GM12875 (cell line): ENCODE data around the gene ROPN1L.

Source experiments
- H3K4me3 ChIP-seq: one replicate; pipeline ENCODE4 v1.5.1; 2011; ENCODE audit warnings: low read depth, low read length, control low read depth
- TF ChIP-seq, protein P1 (sequence below): IDR thresholded peaks from 2 replicates; pipeline ENCODE4 v1.5.1; 2011; ENCODE audit warnings: low read depth, mild to moderate bottlenecking, control low read depth, inconsistent platforms, low read length, moderate library complexity, borderline replicate concordance; ENCODE audit not compliant: insufficient read depth

The ROPN1L gene

DNA sequence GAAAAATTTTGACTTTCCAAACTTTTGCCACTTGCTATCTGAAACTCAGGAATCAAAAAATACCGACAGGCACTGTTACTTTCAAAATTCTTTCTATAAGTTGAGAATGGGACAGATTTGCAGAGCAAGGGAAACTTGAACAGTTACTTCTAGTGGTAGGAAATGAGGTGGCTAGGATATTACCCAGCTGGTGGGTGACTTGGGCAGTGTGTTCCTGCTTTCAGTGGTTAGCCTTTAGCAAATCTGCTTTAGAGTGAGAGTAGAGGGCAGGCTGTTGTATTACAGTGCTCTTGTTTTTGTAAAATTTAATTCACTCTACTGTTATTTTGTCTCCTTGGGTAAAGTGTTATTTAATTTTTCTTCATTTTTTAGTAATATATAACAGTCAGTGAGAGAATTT lies 40.2 kb upstream of the ROPN1L start:
- no peak overlapping the region for H3K4me3 ChIP-seq
- TF ChIP-seq, protein P1, sequence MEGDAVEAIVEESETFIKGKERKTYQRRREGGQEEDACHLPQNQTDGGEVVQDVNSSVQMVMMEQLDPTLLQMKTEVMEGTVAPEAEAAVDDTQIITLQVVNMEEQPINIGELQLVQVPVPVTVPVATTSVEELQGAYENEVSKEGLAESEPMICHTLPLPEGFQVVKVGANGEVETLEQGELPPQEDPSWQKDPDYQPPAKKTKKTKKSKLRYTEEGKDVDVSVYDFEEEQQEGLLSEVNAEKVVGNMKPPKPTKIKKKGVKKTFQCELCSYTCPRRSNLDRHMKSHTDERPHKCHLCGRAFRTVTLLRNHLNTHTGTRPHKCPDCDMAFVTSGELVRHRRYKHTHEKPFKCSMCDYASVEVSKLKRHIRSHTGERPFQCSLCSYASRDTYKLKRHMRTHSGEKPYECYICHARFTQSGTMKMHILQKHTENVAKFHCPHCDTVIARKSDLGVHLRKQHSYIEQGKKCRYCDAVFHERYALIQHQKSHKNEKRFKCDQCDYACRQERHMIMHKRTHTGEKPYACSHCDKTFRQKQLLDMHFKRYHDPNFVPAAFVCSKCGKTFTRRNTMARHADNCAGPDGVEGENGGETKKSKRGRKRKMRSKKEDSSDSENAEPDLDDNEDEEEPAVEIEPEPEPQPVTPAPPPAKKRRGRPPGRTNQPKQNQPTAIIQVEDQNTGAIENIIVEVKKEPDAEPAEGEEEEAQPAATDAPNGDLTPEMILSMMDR, result no peak

DNA sequence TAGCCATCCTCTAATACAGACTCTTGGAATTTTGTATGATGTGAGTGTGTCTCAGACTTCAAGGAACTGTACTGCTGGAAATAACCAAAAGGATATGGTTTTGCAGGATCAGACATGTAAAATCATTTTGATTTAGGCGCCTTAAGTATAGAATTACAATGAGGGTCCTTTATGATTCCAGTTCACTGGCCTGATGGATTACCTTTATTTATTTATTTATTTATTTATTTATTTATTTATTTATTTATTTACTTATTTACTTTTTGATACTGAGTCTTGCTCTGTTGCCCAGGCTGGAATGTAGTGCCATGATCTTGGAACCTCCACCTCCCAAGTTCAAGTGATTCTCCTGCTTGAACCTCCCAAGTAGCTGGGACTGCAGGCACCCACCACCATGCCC lies 37.9 kb upstream of the ROPN1L start:
- TF ChIP-seq, protein P1, result no peak
- no peak overlapping the region for H3K4me3 ChIP-seq

DNA sequence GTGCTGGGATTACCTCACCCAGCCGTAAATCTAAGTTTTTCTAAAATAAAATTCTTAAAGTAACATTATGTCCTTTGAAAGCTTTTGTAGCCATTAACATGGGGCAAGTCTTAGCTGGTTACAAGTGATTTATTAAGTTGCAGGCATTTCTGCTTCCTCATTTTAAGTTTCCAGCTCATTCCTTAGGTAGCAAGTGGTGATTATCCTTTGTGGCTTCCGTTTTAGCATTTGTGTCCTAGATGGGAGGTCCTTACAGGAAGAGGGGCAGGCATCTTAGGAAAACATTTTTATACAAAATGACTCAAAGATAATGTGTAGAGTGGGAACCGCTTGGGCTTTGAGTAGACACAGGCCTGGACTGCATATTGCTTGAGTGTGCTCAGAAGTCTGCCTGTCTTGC lies 35.0 kb upstream of the ROPN1L start:
- TF ChIP-seq, protein P1, result no peak
- H3K4me3 ChIP-seq, result no peak overlapping the region

DNA sequence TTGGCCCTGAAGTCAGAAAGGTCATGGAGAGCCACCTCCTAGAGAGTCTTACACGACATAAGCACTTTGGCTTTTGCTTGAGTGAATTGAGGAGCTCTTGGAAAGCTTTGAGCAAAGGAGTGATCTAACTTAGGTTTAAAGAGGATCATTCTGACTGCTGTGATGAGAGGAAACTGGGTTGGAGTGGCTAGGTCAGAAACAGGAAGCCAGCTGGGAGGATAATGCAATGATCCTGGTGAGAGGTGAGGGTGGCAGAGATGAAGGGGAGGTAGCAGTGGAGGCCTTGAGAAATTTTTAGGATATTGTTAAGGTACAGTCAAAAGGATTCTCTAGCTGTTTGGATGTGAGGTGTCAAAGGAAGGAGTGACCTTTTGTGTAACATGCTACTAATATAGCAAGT lies 32.2 kb upstream of the ROPN1L start:
- TF ChIP-seq, protein P1, result no peak
- H3K4me3 ChIP-seq, result no peak overlapping the region

DNA sequence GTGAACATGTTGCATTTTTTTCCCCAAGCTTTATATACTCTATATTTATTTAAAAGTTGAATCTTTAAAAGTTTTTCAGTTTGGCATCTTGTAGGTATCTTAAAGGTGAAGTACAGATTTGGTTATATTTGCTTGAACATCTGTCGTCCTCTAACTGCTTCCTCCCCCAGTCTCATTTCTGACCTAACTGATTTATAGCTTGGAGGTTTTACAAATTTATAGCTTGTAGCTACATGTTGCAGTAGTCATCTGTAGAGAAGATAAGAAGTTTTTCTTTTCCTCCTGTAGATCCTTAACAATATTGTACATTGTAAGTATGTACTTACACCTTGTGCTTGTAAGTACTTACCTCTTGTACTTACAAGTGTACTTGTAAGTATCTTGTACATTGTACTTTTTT lies 31.0 kb upstream of the ROPN1L start:
- TF ChIP-seq, protein P1, result no peak
- no peak overlapping the region for H3K4me3 ChIP-seq

DNA sequence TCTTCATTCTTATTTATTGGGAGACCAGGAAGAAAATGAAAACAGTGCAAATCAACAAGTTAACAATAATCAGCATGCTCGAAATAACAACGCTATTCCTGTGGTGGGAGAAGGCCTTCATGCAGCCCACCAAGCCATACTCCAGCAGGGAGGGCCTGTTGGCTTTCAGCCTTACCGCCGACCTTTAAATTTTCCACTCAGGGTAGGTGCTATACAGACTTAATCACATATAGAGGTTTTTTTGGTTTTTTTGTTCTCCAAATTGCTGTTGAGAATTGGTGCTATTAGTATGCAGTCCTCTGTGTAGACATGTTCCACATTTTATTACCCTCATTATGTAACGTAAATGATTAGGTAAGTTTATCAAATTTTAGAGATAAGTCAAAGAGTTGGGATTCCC lies 30.3 kb upstream of the ROPN1L start:
- TF ChIP-seq, protein P1, result no peak
- no peak overlapping the region for H3K4me3 ChIP-seq

DNA sequence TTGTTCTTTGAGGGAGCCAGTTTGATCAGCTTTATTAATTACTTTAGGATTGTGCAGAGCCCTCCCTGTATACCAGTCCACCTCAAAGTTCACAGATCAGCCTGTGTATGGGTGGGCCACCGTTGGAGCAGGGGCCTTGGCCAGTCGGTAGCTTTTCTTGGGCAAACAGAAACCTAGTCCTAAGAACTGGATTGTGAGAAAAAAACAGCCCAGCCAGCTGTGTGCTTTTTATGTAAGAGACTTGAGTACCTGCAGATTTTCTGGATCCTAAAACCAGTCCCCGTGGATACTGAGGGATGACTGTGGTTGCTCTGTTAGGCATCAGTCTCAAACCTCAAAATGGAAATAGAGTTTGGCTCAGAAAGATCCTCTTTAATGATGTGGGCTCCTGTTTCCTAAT lies 24.8 kb upstream of the ROPN1L start:
- H3K4me3 ChIP-seq, result no peak overlapping the region
- TF ChIP-seq, protein P1, result no peak
